SK-N-SH treated with all-trans-retinoic acid at 6 μM for 48 hours (cell line): ENCODE results near the gene ZNF674.

ENCODE experiments used
- ATAC-seq: fragments of 200-7000 bp; cut with Tn5 transposase; 3 replicates; pipeline ENCODE4 v1.9.1; 2020; ENCODE audit warnings: mild to moderate bottlenecking, moderate library complexity
- ARNTL ChIP-seq: fragments of 450-650 bp; formaldehyde crosslinking; IDR thresholded peaks from 2 replicates; pipeline ENCODE4 v1.5.0; 2020; ENCODE audit warnings: low read depth, mild to moderate bottlenecking, moderate library complexity, borderline replicate concordance
- BACH2 ChIP-seq: fragments of 250-450 bp; sonication (Bioruptor Pico); IDR thresholded peaks from 2 replicates; pipeline ENCODE4 v1.9.0; 2021; ENCODE audit warnings: mild to moderate bottlenecking, borderline replicate concordance
- CREB5 ChIP-seq: fragments of 250-450 bp; sonication (Bioruptor Pico); IDR thresholded peaks from 2 replicates; pipeline ENCODE4 v1.5.1; 2020; ENCODE audit warnings: low read depth, mild to moderate bottlenecking, moderate library complexity
- CSDC2 ChIP-seq: fragments of 250-450 bp; sonication (Bioruptor Pico); IDR thresholded peaks from 2 replicates; pipeline ENCODE4 v1.5.0; 2020; ENCODE audit warnings: mild to moderate bottlenecking, moderate library complexity
- ESRRG ChIP-seq: fragments of 250-450 bp; sonication (Bioruptor Pico); IDR thresholded peaks from 2 replicates; pipeline ENCODE4 v1.6.1; 2021; ENCODE audit warnings: mild to moderate bottlenecking
- GLIS3 ChIP-seq: fragments of 250-450 bp; sonication (Bioruptor Pico); IDR thresholded peaks from 2 replicates; pipeline ENCODE4 v1.5.0; 2020; ENCODE audit warnings: mild to moderate bottlenecking, moderate library complexity
- ISL1 ChIP-seq: fragments of 250-450 bp; sonication (Bioruptor Pico); IDR thresholded peaks from 2 replicates; pipeline ENCODE4 v2.1.2; 2022; ENCODE audit warnings: mild to moderate bottlenecking, moderate library complexity
- OSR1 ChIP-seq: fragments of 250-450 bp; sonication (Bioruptor Pico); IDR thresholded peaks from 2 replicates; pipeline ENCODE4 v1.8.0; 2022; ENCODE audit warnings: moderate library complexity, mild to moderate bottlenecking, inconsistent platforms
- POU6F1 ChIP-seq: fragments of 250-450 bp; sonication (Bioruptor Pico); IDR thresholded peaks from 2 replicates; pipeline ENCODE4 v1.8.0; 2021; ENCODE audit warnings: low read depth, mild to moderate bottlenecking, moderate library complexity, borderline replicate concordance
- PPARA ChIP-seq: fragments of 250-450 bp; sonication (Bioruptor Pico); IDR thresholded peaks from 2 replicates; pipeline ENCODE4 v1.5.0; 2020; ENCODE audit warnings: mild to moderate bottlenecking, borderline replicate concordance
- RARB ChIP-seq: fragments of 250-450 bp; sonication (Bioruptor Pico); IDR thresholded peaks from 2 replicates; pipeline ENCODE4 v1.8.0; 2021; ENCODE audit warnings: mild to moderate bottlenecking, moderate library complexity
- SNAI2 ChIP-seq: fragments of 250-450 bp; sonication (Bioruptor Pico); IDR thresholded peaks from 2 replicates; pipeline ENCODE4 v1.5.0; 2020; ENCODE audit warnings: mild to moderate bottlenecking, moderate library complexity
- TCF4 ChIP-seq: fragments of 250-450 bp; sonication (Bioruptor Pico); IDR thresholded peaks from 2 replicates; pipeline ENCODE4 v1.8.0; 2021; ENCODE audit warnings: mild to moderate bottlenecking, moderate library complexity, borderline replicate concordance
- TOX ChIP-seq: fragments of 250-450 bp; sonication (Bioruptor Pico); IDR thresholded peaks from 2 replicates; pipeline ENCODE4 v1.8.0; 2021; ENCODE audit warnings: mild to moderate bottlenecking, moderate library complexity, borderline replicate concordance
- ZC3H10 ChIP-seq: fragments of 250-450 bp; sonication (Bioruptor Pico); IDR thresholded peaks from 2 replicates; pipeline ENCODE4 v1.5.1; 2021; ENCODE audit warnings: mild to moderate bottlenecking, moderate library complexity
- ZFP3 ChIP-seq: fragments of 250-450 bp; sonication (Bioruptor Pico); IDR thresholded peaks from 2 replicates; pipeline ENCODE4 v1.5.0; 2020; ENCODE audit warnings: mild to moderate bottlenecking, moderate library complexity
- ZFP30 ChIP-seq: fragments of 450-650 bp; formaldehyde crosslinking; IDR thresholded peaks from 2 replicates; pipeline ENCODE4 v1.5.0; 2022; ENCODE audit warnings: mild to moderate bottlenecking, moderate library complexity
- ZNF565 ChIP-seq: fragments of 450-650 bp; formaldehyde crosslinking; conservative IDR thresholded peaks from 2 replicates; pipeline ENCODE4 v1.5.0; 2020; ENCODE audit warnings: low read depth, mild to moderate bottlenecking, moderate library complexity
- ZNF70 ChIP-seq: fragments of 450-650 bp; formaldehyde crosslinking; IDR thresholded peaks from 2 replicates; pipeline ENCODE4 v1.5.0; 2020; ENCODE audit warnings: mild to moderate bottlenecking, moderate library complexity
- ZNF8 ChIP-seq: fragments of 450-650 bp; formaldehyde crosslinking; IDR thresholded peaks from 2 replicates; pipeline ENCODE4 v1.5.0; 2020; ENCODE audit warnings: mild to moderate bottlenecking, moderate library complexity
- TF ChIP-seq, protein P1 (sequence below): fragments of 250-450 bp; sonication (Bioruptor Pico); IDR thresholded peaks from 2 replicates; pipeline ENCODE4 v1.8.0; 2020; ENCODE audit warnings: mild to moderate bottlenecking, moderate library complexity, borderline replicate concordance
- TF ChIP-seq, protein P2 (sequence below): fragments of 250-450 bp; sonication (Bioruptor Pico); IDR thresholded peaks from 2 replicates; pipeline ENCODE4 v1.5.1; 2021; ENCODE audit warnings: mild to moderate bottlenecking, moderate library complexity

Gene ZNF674

GRCh38 chrX:46576458-46576857, 31.2 kb upstream of the ZNF674 start:
- no peak for TF ChIP-seq GLIS3 (CRISPR knock-in tag)
- no peak for TF ChIP-seq PPARA (CRISPR knock-in tag)
- TF ChIP-seq, protein P1, sequence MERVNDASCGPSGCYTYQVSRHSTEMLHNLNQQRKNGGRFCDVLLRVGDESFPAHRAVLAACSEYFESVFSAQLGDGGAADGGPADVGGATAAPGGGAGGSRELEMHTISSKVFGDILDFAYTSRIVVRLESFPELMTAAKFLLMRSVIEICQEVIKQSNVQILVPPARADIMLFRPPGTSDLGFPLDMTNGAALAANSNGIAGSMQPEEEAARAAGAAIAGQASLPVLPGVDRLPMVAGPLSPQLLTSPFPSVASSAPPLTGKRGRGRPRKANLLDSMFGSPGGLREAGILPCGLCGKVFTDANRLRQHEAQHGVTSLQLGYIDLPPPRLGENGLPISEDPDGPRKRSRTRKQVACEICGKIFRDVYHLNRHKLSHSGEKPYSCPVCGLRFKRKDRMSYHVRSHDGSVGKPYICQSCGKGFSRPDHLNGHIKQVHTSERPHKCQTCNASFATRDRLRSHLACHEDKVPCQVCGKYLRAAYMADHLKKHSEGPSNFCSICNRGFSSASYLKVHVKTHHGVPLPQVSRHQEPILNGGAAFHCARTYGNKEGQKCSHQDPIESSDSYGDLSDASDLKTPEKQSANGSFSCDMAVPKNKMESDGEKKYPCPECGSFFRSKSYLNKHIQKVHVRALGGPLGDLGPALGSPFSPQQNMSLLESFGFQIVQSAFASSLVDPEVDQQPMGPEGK, result no peak
- no peak for TF ChIP-seq TCF4 (CRISPR knock-in tag)
- no peak for TF ChIP-seq ZNF70 (CRISPR knock-in tag)
- TF ChIP-seq CREB5 (CRISPR knock-in tag), result no peak
- TF ChIP-seq, protein P2, sequence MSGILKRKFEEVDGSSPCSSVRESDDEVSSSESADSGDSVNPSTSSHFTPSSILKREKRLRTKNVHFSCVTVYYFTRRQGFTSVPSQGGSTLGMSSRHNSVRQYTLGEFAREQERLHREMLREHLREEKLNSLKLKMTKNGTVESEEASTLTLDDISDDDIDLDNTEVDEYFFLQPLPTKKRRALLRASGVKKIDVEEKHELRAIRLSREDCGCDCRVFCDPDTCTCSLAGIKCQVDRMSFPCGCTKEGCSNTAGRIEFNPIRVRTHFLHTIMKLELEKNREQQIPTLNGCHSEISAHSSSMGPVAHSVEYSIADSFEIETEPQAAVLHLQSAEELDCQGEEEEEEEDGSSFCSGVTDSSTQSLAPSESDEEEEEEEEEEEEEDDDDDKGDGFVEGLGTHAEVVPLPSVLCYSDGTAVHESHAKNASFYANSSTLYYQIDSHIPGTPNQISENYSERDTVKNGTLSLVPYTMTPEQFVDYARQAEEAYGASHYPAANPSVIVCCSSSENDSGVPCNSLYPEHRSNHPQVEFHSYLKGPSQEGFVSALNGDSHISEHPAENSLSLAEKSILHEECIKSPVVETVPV (CRISPR knock-in tag), result no peak
- TF ChIP-seq POU6F1 (CRISPR knock-in tag), result no peak
- no peak for TF ChIP-seq BACH2 (CRISPR knock-in tag)
- no peak for TF ChIP-seq ZFP30 (CRISPR knock-in tag)
- TF ChIP-seq ZC3H10 (CRISPR knock-in tag), result no peak
- no peak for TF ChIP-seq OSR1 (CRISPR knock-in tag)
- TF ChIP-seq TOX (CRISPR knock-in tag), result no peak
- TF ChIP-seq ZNF565 (CRISPR knock-in tag), result no peak
- no peak for TF ChIP-seq CSDC2 (CRISPR knock-in tag)
- TF ChIP-seq SNAI2 (CRISPR knock-in tag), result no peak
- no peak for ATAC-seq

DNA sequence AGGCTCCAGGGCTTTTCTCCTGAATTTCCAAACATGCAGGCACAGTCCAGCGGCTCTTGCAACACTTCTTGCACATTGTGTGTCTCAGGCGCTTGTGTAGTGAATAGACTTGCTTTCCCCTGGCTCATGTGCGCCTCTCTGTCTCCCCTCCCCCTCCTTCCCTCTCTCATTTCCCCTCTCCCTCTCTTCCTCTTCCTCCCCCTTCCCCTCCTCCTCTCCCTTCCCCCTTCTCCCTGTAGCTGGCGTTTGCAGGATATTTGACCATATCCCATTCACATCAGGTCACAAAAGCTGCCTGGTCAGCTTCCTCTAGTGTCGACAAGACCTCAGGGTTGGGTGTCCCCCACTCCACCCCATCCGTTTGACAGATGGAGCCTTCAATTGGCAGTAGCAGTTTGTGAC, 30.8 kb upstream of the ZNF674 start:
- TF ChIP-seq ISL1 (CRISPR knock-in tag) (no peak), GLIS3 (CRISPR knock-in tag) (no peak), CSDC2 (CRISPR knock-in tag) (no peak), ZNF8 (CRISPR knock-in tag) (no peak), POU6F1 (CRISPR knock-in tag) (no peak), TCF4 (CRISPR knock-in tag) (no peak), OSR1 (CRISPR knock-in tag) (no peak), ESRRG (CRISPR knock-in tag) (no peak), ZFP3 (CRISPR knock-in tag) (no peak), PPARA (CRISPR knock-in tag) (no peak), BACH2 (CRISPR knock-in tag) (no peak), ZNF565 (CRISPR knock-in tag) (no peak), RARB (CRISPR knock-in tag) (no peak), SNAI2 (CRISPR knock-in tag) (no peak), ARNTL (CRISPR knock-in tag) (no peak)
- TF ChIP-seq, protein P1, result no peak
- TF ChIP-seq, all 23 proteins: peak for 0
- ATAC-seq, result no peak
